WTC11 (cell line): ENCODE results near the gene CRB1.

Source experiments
- TEAD4 ChIP-seq: sonication (generic); formaldehyde crosslinking; IDR thresholded peaks from 2 replicates; pipeline ENCODE4 v1.8.0; 2022; ENCODE audit warnings: mild to moderate bottlenecking, missing genetic modification reagents
- TF ChIP-seq, protein P1 (sequence below): fragments of 200-600 bp; IDR thresholded peaks from 2 replicates; pipeline ENCODE4 v1.8.0; 2022; ENCODE audit warnings: antibody characterized with exemption

DNA sequence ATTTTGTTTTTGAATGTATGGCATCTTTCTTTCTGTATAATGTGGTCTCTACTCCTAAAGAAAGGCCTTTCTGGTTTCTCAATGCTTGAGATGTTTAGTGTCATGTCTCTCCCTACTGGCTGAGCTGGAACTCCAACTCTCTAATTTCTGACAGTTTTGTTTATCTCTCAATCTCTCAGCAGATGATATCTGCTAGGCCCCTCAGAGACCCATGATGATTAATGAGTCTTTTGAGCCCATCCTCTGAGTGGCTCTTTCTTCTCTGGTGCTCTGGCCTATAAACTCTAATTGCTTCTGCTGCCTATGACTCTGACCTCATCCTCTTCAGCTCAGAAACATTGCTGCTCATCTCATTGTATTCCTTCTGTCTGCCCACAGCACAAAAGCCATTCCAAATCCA, 46.6 kb downstream of the CRB1 start:
- TF ChIP-seq, protein P1, sequence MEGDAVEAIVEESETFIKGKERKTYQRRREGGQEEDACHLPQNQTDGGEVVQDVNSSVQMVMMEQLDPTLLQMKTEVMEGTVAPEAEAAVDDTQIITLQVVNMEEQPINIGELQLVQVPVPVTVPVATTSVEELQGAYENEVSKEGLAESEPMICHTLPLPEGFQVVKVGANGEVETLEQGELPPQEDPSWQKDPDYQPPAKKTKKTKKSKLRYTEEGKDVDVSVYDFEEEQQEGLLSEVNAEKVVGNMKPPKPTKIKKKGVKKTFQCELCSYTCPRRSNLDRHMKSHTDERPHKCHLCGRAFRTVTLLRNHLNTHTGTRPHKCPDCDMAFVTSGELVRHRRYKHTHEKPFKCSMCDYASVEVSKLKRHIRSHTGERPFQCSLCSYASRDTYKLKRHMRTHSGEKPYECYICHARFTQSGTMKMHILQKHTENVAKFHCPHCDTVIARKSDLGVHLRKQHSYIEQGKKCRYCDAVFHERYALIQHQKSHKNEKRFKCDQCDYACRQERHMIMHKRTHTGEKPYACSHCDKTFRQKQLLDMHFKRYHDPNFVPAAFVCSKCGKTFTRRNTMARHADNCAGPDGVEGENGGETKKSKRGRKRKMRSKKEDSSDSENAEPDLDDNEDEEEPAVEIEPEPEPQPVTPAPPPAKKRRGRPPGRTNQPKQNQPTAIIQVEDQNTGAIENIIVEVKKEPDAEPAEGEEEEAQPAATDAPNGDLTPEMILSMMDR, result no peak
- no peak for TF ChIP-seq TEAD4 (CRISPR knock-in tag)
